GM19351 (cell line): ENCODE data around the gene LINGO3.
A peak's percentile ranks its signal among the peaks of the same experiment; 100 is the strongest.
"Not testable (repeated sequence)": the region's sequence is repeated elsewhere in the genome, so short reads cannot be mapped to it uniquely, and the experiment has no call there.

ENCODE experiments used
- ATAC-seq: cut with Tn5 transposase; IDR thresholded peaks from one replicate; pipeline ENCODE4 v1.9.1; 2021; ENCODE audit warnings: mild to moderate bottlenecking, moderate library complexity; ENCODE audit not compliant: unreplicated experiment

Gene LINGO3

GRCh38 chr19:2282062-2282861 is 25.7 kb downstream of the LINGO3 start, which contains the start of gene PEAK3:
Gene PEAK3, minus strand, starts transcription at chr19:2282175. Its CDS starts 1,244 bp downstream, at chr19:2280931.
- ATAC-seq = no peak

GRCh38 chr19:2281265-2282061 is 26.5 kb downstream of the LINGO3 start:
- ATAC-seq = not testable (repeated sequence)

GRCh38 chr19:2280633-2281264 is 27.2 kb downstream of the LINGO3 start:
- no peak for ATAC-seq

GRCh38 chr19:2278459-2279158 is 29.3 kb downstream of the LINGO3 start:
- ATAC-seq = no peak

GRCh38 chr19:2277138-2277537 is 30.8 kb downstream of the LINGO3 start:
- no peak for ATAC-seq

GRCh38 chr19:2276429-2276986 is 31.4 kb downstream of the LINGO3 start:
- ATAC-seq = no peak

- no peak for ATAC-seq
Measured at GRCh38 chr19:2275588-2276428, 32.1 kb downstream of the LINGO3 start.

GRCh38 chr19:2274931-2275535 is 32.9 kb downstream of the LINGO3 start:
- no peak for ATAC-seq

- no peak for ATAC-seq
Measured at GRCh38 chr19:2274185-2274711, 33.7 kb downstream of the LINGO3 start.

- no peak for ATAC-seq
Measured at GRCh38 chr19:2273356-2274184, 34.4 kb downstream of the LINGO3 start.

- ATAC-seq = no peak
Measured at GRCh38 chr19:2271234-2272103, 36.5 kb downstream of the LINGO3 start.

GRCh38 chr19:2270423-2271233 is 37.3 kb downstream of the LINGO3 start:
- ATAC-seq = no peak

GRCh38 chr19:2270157-2270422 is 37.9 kb downstream of the LINGO3 start:
- no peak for ATAC-seq

- peak; percentile 55 for ATAC-seq
Measured at GRCh38 chr19:2269244-2270156, 38.5 kb downstream of the LINGO3 start.

GRCh38 chr19:2268861-2269243 is 39.1 kb downstream of the LINGO3 start:
- ATAC-seq = no peak

- no peak for ATAC-seq
Measured at GRCh38 chr19:2268480-2268830, 39.5 kb downstream of the LINGO3 start.
